Activated CD4-positive, alpha-beta T cell treated with anti-CD3 and anti-CD28 coated beads, Interleukin-2, amount 10 ng/mL, durations not matched to agents 24 days and 14 days (primary cell): ENCODE results near the gene ST3GAL5. TPM values are rescaled to one million over a fixed set of nuclear protein-coding genes. Genes with fewer than 3 reads are reported as not detected.
A peak's percentile ranks its signal among the peaks of the same experiment; 100 is the strongest.
"Not testable (repeated sequence)": the region's sequence is repeated elsewhere in the genome, so short reads cannot be mapped to it uniquely, and the experiment has no call there.

ENCODE experiments used
- DNase-seq: peaks from one replicate; pipeline ENCODE4 v3.0.0; 2022
- H3K27ac Mint-ChIP-seq: one replicate; pipeline ENCODE4 v1.8.0; 2022; ENCODE audit warnings: mild to moderate bottlenecking, mixed read lengths
- H3K27me3 Mint-ChIP-seq: one replicate; pipeline ENCODE4 v1.8.0; 2022; ENCODE audit warnings: mixed read lengths
- H3K36me3 Mint-ChIP-seq: one replicate; pipeline ENCODE4 v1.8.0; 2022; ENCODE audit warnings: low read depth, mild to moderate bottlenecking, mixed read lengths
- H3K4me1 Mint-ChIP-seq: one replicate; pipeline ENCODE4 v1.8.0; 2021; ENCODE audit warnings: mixed read lengths
- H3K4me3 Mint-ChIP-seq: one replicate; pipeline ENCODE4 v1.8.0; 2022; ENCODE audit warnings: mild to moderate bottlenecking, moderate library complexity, mixed read lengths
- H3K9me3 Mint-ChIP-seq: one replicate; pipeline ENCODE4 v1.8.0; 2021; ENCODE audit warnings: mixed read lengths
- intact Hi-C: fragments of 100-400 bp; cut with micrococcal nuclease; formaldehyde crosslinking; loops from one replicate; pipeline ENCODE4 v1.15.1; 2023
- total RNA-seq: library from RNA; stranded (reverse); gene quantifications from 2 replicates; pipeline ENCODE4 v1.2.3, GENCODE V29; 2022

The ST3GAL5 gene
- total RNA-seq, 1 donor from 2014 or later: 14.6 TPM

DNA sequence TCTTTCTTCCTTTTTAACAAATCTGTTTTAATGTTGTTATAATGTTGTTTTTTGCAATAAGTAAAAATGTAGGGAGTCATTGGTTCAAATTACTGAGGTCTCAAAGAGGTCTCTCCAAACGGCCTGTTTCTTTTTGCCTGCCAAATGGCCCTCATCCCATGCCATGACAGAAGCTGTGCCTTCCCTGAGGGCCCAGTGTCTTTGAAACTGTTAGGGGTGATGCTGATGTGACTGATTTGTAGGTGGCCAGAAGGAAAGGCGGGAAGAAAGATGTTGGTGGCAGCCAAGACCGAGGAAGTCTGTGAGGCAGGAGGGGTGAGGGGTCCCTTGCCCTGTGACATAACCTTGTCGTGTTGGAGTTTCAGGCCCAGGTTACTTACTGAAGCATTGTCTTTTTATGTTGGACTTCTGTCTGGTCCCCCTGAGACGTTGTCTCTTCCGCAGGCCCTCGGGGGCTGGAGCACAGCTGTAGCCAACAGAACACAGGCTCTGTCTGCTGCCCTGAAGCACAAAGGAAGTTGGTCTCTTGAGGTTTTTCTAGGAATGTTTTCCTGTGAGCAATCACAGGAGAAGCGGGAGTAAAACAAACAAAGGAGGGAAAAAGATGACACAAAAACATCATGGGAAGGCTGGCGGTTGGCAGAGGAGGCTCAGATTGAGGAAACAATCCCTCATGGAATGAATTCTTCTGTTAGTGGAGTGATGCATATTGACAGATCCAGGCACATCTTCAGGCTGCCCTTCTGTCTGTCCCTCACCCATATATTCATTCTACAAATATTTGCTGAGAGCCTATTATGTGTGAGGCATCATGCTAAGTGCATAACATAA, 4.9 kb upstream of the ST3GAL5 start:
- Mint-ChIP-seq H3K36me3 (peaks cover 3% of the 10 kb centered on the region), H3K9me3 (peaks cover 12% of the 10 kb centered on the region), H3K27ac (no peak overlapping the region), H3K27me3 (peaks cover 4% of the 10 kb centered on the region), H3K4me1 (peaks cover 39% of the 10 kb centered on the region), H3K4me3 (no peak overlapping the region)
- DNase-seq: no peak
- intact Hi-C loops: no loop called here

DNA sequence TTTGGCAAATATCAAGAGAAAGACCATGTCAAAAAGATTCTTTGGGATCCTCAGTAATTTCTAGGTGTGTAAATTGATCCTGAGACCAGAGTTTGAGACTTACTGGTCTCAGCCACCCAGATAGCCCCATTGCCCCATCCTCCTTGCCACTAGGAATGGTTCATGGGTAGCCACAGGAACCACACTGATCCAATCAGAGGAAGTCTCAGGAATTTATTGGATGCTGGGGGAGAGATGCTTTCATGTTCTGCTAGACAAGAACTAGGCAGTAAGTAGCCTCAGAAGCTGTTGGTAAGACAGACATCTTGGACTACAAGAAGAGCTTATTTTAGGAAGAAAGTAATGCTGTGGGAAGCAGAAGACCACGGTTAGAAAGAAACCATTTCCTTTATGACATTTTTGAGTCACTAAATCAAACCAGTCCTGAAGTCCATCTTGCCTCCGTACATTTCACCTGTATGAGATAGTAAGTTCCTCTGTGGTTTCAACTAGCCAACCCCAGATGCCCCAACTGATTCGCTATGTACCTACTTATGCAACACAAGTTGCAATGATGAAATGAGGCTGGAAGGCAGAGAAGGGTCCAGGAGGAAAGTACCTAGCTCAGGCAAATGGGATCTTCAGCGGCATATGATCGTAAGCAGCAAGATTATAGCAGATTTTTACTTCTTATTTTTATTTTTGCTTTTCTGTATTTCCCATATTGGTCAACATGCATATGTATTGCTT, 3.6 kb upstream of the ST3GAL5 start:
- intact Hi-C loops: no loop called here
- H3K27ac Mint-ChIP-seq: no peak overlapping the region

DNA sequence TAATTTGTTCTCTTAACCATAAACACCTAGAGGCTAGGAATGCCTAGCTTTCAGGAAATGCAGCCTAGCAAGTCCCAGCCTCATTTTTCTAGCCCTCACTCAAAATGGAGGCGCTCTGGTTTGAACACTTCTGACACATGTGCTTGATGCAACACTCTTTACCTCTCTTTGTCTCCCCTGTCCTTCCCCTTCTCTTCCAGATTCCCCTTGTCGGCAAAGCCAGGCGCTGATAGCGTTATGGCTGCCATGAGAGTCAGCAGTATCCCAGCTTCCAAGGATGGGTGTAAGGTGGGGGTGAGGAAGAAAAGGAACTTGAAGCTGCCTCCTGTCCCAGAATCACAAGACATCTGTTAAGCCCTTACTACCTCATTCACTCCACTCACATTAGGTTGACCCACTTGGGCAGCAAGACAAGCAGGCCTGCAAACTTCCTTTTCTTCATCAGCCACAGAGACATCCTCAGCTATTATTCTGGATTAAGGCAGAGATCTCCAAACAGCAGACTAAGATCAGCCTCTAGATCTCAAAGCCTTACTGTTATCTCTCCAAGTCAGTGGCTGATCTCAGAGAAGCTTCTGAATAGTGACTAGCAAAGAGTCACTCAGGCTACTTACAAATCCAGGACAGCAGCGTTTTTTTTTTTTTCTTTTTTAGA, 1.9 kb upstream of the ST3GAL5 start:
- intact Hi-C loops: no loop called here
- Mint-ChIP-seq H3K27ac (peak overlapping the region; percentile 4), H3K27me3 (peaks cover 4% of the 10 kb centered on the region), H3K9me3 (peaks cover 7% of the 10 kb centered on the region), H3K4me1 (peaks cover 56% of the 10 kb centered on the region), H3K36me3 (peaks cover 14% of the 10 kb centered on the region), H3K4me3 (peak overlapping the region; percentile 57)
- no peak for DNase-seq

More for the DNA sequence above, 3.6 kb upstream of the ST3GAL5 start:
- Mint-ChIP-seq H3K36me3 (peaks cover 4% of the 10 kb centered on the region), H3K4me1 (peaks cover 40% of the 10 kb centered on the region), H3K27me3 (peaks cover 4% of the 10 kb centered on the region), H3K4me3 (no peak overlapping the region), H3K9me3 (peaks cover 7% of the 10 kb centered on the region)
- no peak for DNase-seq

DNA sequence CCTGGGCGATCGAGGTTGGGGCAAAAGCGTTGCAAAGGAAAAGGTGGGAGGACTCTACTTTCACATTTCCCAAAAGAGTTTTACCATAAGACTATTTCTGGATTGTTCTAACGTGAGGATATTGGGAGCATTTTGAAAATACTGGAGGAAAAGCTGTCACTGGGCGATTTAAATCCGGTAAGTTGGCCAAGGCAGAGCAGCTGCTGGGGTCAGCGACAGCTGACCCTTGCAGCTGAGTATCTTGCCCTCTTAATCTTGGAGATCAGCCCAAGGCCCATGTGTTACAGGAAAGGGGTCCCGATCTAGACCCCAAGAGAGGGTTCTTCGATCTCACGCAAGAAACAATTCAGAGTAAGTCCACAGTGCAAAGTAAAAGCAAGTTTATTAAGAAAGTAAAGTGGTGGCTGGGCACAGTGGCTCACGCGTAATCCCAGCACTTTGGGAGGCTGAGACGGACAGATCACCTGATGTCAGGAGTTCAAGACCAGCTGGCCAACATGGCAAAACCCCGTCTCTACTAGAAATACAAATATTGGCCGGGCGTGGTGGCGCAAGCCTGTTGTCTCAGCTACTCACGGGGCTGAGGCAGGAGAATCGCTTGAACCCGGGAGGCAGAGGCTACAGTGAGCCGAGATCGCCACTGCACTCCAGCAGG, 964 bp upstream of the ST3GAL5 start:
- intact Hi-C loops: loop anchor here (1.0 to 5.0 kb wide), 3 partner anchors 62 to 188 kb away; no protein-coding TSS in a partner anchor
- Mint-ChIP-seq H3K4me1 (peaks cover 60% of the 10 kb centered on the region), H3K36me3 (peaks cover 11% of the 10 kb centered on the region), H3K4me3 (peak overlapping the region; percentile 79), H3K27me3 (peaks cover 4% of the 10 kb centered on the region), H3K27ac (peak overlapping the region; percentile 73), H3K9me3 (no peaks in the 10 kb centered on the region)
- no peak for DNase-seq

GRCh38 chr2:85888020-85888683, 638 bp downstream of the ST3GAL5 start:
- Mint-ChIP-seq H3K27ac (peak overlapping the region; percentile 90), H3K27me3 (peaks cover 4% of the 10 kb centered on the region), H3K36me3 (peaks cover 24% of the 10 kb centered on the region), H3K4me1 (peaks cover 62% of the 10 kb centered on the region), H3K4me3 (peak overlapping the region; percentile 89), H3K9me3 (peaks cover 2% of the 10 kb centered on the region)
- intact Hi-C loops: loop anchor here (5.0 kb wide), 1 partner anchor 189 kb away; no protein-coding TSS in a partner anchor
- DNase-seq: peak; percentile 81

- intact Hi-C loops: loop anchor here (1.0 to 5.0 kb wide), 3 partner anchors 23 to 190 kb away; no protein-coding TSS in a partner anchor
- Mint-ChIP-seq H3K9me3 (peaks cover 4% of the 10 kb centered on the region), H3K27me3 (peaks cover 4% of the 10 kb centered on the region), H3K27ac (peak overlapping the region; percentile 90), H3K36me3 (peaks cover 29% of the 10 kb centered on the region), H3K4me1 (peaks cover 59% of the 10 kb centered on the region), H3K4me3 (peak overlapping the region; percentile 89)
- DNase-seq: peak; percentile 85
Measured at GRCh38 chr2:85887566-85888019, 1.2 kb downstream of the ST3GAL5 start.

GRCh38 chr2:85886590-85886989, 2.2 kb downstream of the ST3GAL5 start:
- Mint-ChIP-seq H3K4me3 (peak overlapping the region; percentile 89), H3K36me3 (peaks cover 33% of the 10 kb centered on the region), H3K27ac (peak overlapping the region; percentile 50), H3K27me3 (peaks cover 4% of the 10 kb centered on the region), H3K9me3 (peaks cover 4% of the 10 kb centered on the region), H3K4me1 (peaks cover 55% of the 10 kb centered on the region)
- peak; percentile 70 for DNase-seq
- intact Hi-C loops: loop anchor here (1.0 to 5.0 kb wide), 3 partner anchors 22 to 191 kb away; no protein-coding TSS in a partner anchor

- Mint-ChIP-seq H3K9me3 (peaks cover 7% of the 10 kb centered on the region), H3K27ac (peak overlapping the region; percentile 50), H3K36me3 (peaks cover 38% of the 10 kb centered on the region), H3K27me3 (peaks cover 4% of the 10 kb centered on the region), H3K4me3 (peak overlapping the region; percentile 89), H3K4me1 (peaks cover 55% of the 10 kb centered on the region)
- intact Hi-C loops: loop anchor here (1.0 to 5.0 kb wide), 3 partner anchors 21 to 191 kb away; no protein-coding TSS in a partner anchor
- DNase-seq: no peak
Measured at GRCh38 chr2:85886141-85886540, 2.6 kb downstream of the ST3GAL5 start.

GRCh38 chr2:85881781-85882180, 7.0 kb downstream of the ST3GAL5 start:
- H3K27ac Mint-ChIP-seq, intact Hi-C loops, H3K27me3 Mint-ChIP-seq, DNase-seq, H3K4me3 Mint-ChIP-seq: not testable (repeated sequence)
- Mint-ChIP-seq H3K4me1 (peaks cover 50% of the 10 kb centered on the region), H3K9me3 (peaks cover 11% of the 10 kb centered on the region), H3K36me3 (peaks cover 59% of the 10 kb centered on the region)

GRCh38 chr2:85880716-85881328, 8.0 kb downstream of the ST3GAL5 start:
- Mint-ChIP-seq H3K9me3 (peaks cover 11% of the 10 kb centered on the region), H3K4me1 (peaks cover 45% of the 10 kb centered on the region), H3K36me3 (peaks cover 53% of the 10 kb centered on the region)
- H3K27me3 Mint-ChIP-seq, DNase-seq, H3K27ac Mint-ChIP-seq, intact Hi-C loops, H3K4me3 Mint-ChIP-seq: not testable (repeated sequence)

DNA sequence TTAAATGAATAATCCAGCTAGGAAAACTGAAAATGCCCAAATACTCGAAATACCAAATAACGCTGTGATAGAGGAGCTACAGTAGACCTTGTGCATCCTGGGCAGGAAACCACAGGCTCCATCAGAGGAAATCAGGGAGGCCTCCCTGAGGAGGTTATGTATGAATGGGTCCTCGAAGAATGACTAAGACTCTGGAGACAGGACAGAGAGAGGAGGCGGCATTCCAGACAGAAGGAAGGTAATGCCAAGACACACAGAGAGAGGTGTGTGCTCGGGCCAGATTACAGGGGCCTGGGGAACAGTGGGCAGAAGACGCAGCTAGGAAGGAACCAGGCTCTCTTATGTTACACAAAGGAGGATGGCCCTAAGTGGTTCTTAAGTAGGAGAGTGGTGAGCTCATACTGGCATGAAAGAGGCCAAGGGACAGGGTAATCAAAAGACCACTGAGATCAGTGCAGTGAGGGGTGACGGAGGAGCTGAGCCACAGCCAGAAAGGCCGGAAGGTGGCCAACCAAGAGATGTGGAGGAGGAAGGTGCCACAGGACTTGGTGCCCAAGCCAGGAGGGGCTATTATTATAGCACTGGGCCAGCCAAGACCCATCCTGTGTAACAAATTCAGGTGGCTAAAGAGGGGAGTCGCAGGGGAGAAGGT, 9.9 kb downstream of the ST3GAL5 start:
- H3K27ac Mint-ChIP-seq: peak overlapping the region; percentile 30
- peaks cover 50% of the 10 kb centered on the region for H3K36me3 Mint-ChIP-seq
- H3K4me1 Mint-ChIP-seq: peaks cover 43% of the 10 kb centered on the region
- intact Hi-C loops: no loop called here
- H3K9me3 Mint-ChIP-seq: peaks cover 11% of the 10 kb centered on the region
- DNase-seq: no peak
- H3K27me3 Mint-ChIP-seq: no peaks in the 10 kb centered on the region
- H3K4me3 Mint-ChIP-seq: peak overlapping the region; percentile 16
